Tibial nerve (tissue), 4 donors: ENCODE data around the gene KNL1. TPM values are rescaled to one million over a fixed set of nuclear protein-coding genes. Genes with fewer than 3 reads are reported as not detected.

ENCODE experiments used
- DNase-seq, 2 donors: peaks; one replicate each; pipeline ENCODE4 v3.0.0-alpha.2; 2019; ENCODE audit warnings: low spot score in 2 of 2
- H3K27ac ChIP-seq, 4 donors: fragments of 200-600 bp; sonication (generic) in 3 of 4; one replicate each; pipeline ENCODE4 v1.5.1; 2017 to 2019; ENCODE audit warnings: mild to moderate bottlenecking in 1 of 4
- H3K27me3 ChIP-seq, 2 donors: fragments of 200-600 bp; sonication (generic) in 1 of 2; one replicate each; pipeline versions ENCODE4 v1.5.1 to v1.6.0; 2017 to 2019
- H3K36me3 ChIP-seq, 3 donors: fragments of 200-600 bp; sonication (generic); one replicate each; pipeline ENCODE4 v1.5.1; 2018 to 2019
- H3K4me1 ChIP-seq, 4 donors: fragments of 200-600 bp; sonication (generic) in 3 of 4; one replicate each; pipeline ENCODE4 v1.5.1; 2017 to 2019
- H3K4me3 ChIP-seq, 4 donors: fragments of 200-600 bp; sonication (generic) in 3 of 4; one replicate each; pipeline ENCODE4 v1.5.1; 2017 to 2019; ENCODE audit warnings: mild to moderate bottlenecking in 1 of 4, moderate library complexity in 1 of 4
- H3K9me3 ChIP-seq, 4 donors: fragments of 200-600 bp; sonication (generic) in 3 of 4; one replicate each; pipeline ENCODE4 v1.5.1; 2017 to 2019
- EP300 ChIP-seq, 2 donors: sonication (generic); formaldehyde crosslinking; IDR thresholded peaks; one replicate each; pipeline ENCODE4 v1.6.1; 2017; ENCODE audit warnings: antibody characterized with exemption in 2 of 2, mild to moderate bottlenecking in 1 of 2
- POLR2A ChIP-seq, 2 donors: fragments of 450-650 bp; IDR thresholded peaks; one replicate each; pipeline ENCODE4 v1.6.1; 2017; ENCODE audit warnings: antibody characterized with exemption in 2 of 2, mild to moderate bottlenecking in 2 of 2, moderate library complexity in 2 of 2
- WGBS, 2 donors: methylation state at CpG; one replicate each; pipeline ENCODE4 v1.1.5; 2018; 5-methylcytosine and 5-hydroxymethylcytosine counted together
- total RNA-seq, 4 donors: library from RNA; depleted of rRNA; stranded (reverse); fragments of >200 nt; gene quantifications; one replicate each; pipeline ENCODE4 v1.1.0, GENCODE V29; 2016
- TF ChIP-seq, protein P1 (sequence below), 5 experiments: fragments of 200-600 bp in 3 of 5; fragments of 450-650 bp in 2 of 5; sonication (generic) in 3 of 5; IDR thresholded peaks; one replicate each; pipeline ENCODE4 v1.5.1; 2016 to 2019; ENCODE audit warnings: antibody characterized with exemption in 5 of 5, mild to moderate bottlenecking in 3 of 5, moderate library complexity in 2 of 5

KNL1 gene, protein sequence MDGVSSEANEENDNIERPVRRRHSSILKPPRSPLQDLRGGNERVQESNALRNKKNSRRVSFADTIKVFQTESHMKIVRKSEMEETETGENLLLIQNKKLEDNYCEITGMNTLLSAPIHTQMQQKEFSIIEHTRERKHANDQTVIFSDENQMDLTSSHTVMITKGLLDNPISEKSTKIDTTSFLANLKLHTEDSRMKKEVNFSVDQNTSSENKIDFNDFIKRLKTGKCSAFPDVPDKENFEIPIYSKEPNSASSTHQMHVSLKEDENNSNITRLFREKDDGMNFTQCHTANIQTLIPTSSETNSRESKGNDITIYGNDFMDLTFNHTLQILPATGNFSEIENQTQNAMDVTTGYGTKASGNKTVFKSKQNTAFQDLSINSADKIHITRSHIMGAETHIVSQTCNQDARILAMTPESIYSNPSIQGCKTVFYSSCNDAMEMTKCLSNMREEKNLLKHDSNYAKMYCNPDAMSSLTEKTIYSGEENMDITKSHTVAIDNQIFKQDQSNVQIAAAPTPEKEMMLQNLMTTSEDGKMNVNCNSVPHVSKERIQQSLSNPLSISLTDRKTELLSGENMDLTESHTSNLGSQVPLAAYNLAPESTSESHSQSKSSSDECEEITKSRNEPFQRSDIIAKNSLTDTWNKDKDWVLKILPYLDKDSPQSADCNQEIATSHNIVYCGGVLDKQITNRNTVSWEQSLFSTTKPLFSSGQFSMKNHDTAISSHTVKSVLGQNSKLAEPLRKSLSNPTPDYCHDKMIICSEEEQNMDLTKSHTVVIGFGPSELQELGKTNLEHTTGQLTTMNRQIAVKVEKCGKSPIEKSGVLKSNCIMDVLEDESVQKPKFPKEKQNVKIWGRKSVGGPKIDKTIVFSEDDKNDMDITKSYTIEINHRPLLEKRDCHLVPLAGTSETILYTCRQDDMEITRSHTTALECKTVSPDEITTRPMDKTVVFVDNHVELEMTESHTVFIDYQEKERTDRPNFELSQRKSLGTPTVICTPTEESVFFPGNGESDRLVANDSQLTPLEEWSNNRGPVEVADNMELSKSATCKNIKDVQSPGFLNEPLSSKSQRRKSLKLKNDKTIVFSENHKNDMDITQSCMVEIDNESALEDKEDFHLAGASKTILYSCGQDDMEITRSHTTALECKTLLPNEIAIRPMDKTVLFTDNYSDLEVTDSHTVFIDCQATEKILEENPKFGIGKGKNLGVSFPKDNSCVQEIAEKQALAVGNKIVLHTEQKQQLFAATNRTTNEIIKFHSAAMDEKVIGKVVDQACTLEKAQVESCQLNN (N-terminal part only)
- total RNA-seq: 1 to 10 TPM in 2 of 4 donors, under 1 TPM in 2; under 0.01 to 1.3 (median 0.99) TPM

DNA sequence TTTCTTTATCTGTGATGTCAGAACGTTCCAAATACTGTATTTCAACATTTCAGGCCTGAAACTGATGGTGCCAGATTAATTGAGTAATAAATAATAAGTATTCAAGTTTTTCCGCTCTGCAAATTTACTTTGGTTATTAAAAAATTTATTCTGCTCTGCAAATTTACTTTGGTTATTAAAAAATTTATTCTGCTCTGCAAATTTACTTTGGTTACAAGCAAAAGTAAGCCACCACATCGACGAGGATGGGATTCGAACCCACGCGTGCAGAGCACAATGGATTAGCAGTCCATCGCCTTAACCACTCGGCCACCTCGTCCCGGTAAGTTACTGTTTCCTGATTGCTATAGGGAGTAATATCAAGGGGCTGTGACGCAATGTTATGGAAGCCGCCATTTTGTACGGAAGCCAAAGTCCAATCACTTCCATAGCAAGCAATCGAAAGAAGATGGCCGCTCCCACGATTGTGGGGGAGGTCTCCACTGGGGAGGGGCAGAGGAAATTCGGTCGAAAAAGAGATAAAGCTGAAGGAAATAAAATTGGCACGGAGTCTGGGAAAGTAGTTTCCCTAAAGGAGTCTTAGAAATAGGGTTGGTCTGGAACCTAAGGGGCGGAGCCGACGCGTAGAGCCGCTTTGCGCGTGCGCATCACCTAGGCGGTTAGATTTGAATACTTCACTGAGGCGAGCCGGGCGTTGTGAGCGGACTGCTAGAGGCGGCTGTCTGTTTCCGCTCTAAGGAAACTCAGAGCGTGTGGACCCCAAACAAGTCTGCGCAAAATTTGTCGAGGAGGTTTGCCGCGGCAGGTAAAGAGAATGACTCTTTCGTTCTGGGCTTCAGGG is at the start of gene KNL1:
TSS of gene KNL1 (plus strand) at position 662 of the 841 bp plus-strand sequence. CDS start 8,683 bp downstream, outside the sequence.
- Histone ChIP-seq H3K4me3 (peak within 1 kb of the TSS; percentile 48 to 78 (median 64)), H3K27me3 (no peaks in the 10 kb centered on the region), H3K27ac (peak within 1 kb of the TSS; percentile 92 to 98 (median 94)), H3K36me3 (no peaks in the 10 kb centered on the region), H3K4me1 (peaks cover 0 to 21% (median 8%) of the 10 kb centered on the region in 4 donors), H3K9me3 (no peaks in the 10 kb centered on the region)
- TF ChIP-seq EP300 (IDR thresholded peaks at IDR 0.05): peak; percentile 91
- TF ChIP-seq, protein P1, sequence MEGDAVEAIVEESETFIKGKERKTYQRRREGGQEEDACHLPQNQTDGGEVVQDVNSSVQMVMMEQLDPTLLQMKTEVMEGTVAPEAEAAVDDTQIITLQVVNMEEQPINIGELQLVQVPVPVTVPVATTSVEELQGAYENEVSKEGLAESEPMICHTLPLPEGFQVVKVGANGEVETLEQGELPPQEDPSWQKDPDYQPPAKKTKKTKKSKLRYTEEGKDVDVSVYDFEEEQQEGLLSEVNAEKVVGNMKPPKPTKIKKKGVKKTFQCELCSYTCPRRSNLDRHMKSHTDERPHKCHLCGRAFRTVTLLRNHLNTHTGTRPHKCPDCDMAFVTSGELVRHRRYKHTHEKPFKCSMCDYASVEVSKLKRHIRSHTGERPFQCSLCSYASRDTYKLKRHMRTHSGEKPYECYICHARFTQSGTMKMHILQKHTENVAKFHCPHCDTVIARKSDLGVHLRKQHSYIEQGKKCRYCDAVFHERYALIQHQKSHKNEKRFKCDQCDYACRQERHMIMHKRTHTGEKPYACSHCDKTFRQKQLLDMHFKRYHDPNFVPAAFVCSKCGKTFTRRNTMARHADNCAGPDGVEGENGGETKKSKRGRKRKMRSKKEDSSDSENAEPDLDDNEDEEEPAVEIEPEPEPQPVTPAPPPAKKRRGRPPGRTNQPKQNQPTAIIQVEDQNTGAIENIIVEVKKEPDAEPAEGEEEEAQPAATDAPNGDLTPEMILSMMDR (IDR thresholded peaks at IDR 0.05): no peak
- TF ChIP-seq POLR2A (IDR thresholded peaks at IDR 0.05): no peak
- DNase-seq: peak; percentile 85 to 97
- WGBS, 2 donors: 2 to 3% methylated on average over 41 of the region's 41 CpGs

DNA sequence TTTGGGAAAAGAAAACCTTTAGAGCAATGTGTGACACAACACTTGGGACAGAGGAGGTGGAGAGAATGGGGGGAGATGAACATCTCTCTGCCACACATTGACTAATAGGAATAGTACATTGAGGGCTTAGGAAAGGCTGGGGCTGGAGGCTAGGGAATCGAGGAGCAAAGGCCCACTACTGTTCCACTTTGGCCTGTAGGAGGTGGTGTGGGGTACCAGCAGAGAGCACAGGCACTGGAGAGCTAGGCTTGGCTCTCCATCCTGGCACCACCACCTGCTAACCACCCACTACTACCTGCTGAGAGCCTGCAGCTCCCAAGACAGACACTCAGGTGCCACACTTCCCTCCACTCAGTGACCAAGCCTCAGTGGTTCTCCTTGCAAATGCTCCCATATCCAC is 48.6 kb upstream of the KNL1 start:
- no peak overlapping the region for H3K27ac ChIP-seq
- no peaks in the 10 kb centered on the region for H3K9me3 ChIP-seq
- H3K4me3 ChIP-seq: no peak overlapping the region
- H3K4me1 ChIP-seq: no peaks in the 10 kb centered on the region
- no peak for TF ChIP-seq POLR2A (IDR thresholded peaks at IDR 0.05)
- TF ChIP-seq, protein P1 (IDR thresholded peaks at IDR 0.05): no peak
- no peak for TF ChIP-seq EP300 (IDR thresholded peaks at IDR 0.05)
- WGBS, 2 donors: 39 to 88% methylated on average over 1 of the region's 1 CpG
- no peak for DNase-seq
- peaks cover 0 to 48% (median 0%) of the 10 kb centered on the region in 3 donors for H3K36me3 ChIP-seq
- H3K27me3 ChIP-seq: no peaks in the 10 kb centered on the region

DNA sequence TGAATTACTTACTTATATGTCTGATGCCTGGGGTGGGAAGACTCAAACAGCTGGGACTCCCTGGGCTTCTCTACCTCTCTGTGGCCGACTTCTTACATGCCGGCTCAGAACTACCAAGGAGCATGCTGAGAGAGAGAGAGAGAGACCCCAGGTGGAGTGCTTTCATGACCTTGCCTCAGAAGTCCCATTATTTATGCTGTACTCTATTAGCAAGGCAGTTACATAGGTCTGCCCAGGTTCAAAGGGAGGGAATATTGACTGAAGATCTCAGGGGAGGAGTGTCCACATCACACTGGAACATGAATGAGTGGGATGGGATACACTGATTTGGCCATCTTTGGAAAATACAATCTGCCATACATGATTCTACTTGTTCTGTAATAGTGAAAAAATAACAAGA is 45.4 kb upstream of the KNL1 start:
- H3K27ac ChIP-seq: no peak overlapping the region
- peaks cover 0 to 72% (median 0%) of the 10 kb centered on the region in 3 donors for H3K36me3 ChIP-seq
- TF ChIP-seq, protein P1 (IDR thresholded peaks at IDR 0.05): no peak
- TF ChIP-seq EP300 (IDR thresholded peaks at IDR 0.05) (no peak), POLR2A (IDR thresholded peaks at IDR 0.05) (no peak)
- no peaks in the 10 kb centered on the region for H3K4me1 ChIP-seq
- H3K27me3 ChIP-seq: no peaks in the 10 kb centered on the region
- H3K9me3 ChIP-seq: no peaks in the 10 kb centered on the region
- H3K4me3 ChIP-seq: no peak overlapping the region
- no peak for DNase-seq
- WGBS, 2 donors: 81 to 85% methylated on average over 2 of the region's 2 CpGs

DNA sequence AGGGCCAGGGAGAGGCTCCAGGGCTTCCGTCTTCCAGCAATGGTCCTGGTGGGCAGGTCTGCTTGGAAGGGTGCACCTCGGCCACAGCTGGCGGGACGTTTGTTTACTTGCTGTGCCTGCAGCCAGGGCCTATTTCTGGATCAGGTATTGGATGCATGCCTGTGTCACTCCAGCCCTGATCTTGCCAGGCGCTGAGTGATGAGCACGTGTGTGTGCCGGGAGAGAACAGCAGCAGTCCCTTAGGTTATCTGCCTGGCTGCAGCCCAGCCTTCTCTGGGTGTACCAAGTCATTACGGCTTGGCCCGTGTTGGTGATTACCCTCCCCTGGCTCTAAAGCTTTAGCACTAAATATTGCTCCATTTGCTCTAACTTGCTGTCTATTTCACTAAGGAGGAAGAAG is 44.2 kb upstream of the KNL1 start:
- H3K27ac ChIP-seq: no peak overlapping the region
- no peaks in the 10 kb centered on the region for H3K9me3 ChIP-seq
- WGBS, 2 donors: 75 to 76% methylated on average over 8 to 9 of the region's 9 CpGs
- peaks cover 0 to 85% (median 0%) of the 10 kb centered on the region in 3 donors for H3K36me3 ChIP-seq
- no peaks in the 10 kb centered on the region for H3K27me3 ChIP-seq
- DNase-seq: no peak
- H3K4me3 ChIP-seq: no peak overlapping the region
- no peaks in the 10 kb centered on the region for H3K4me1 ChIP-seq
- TF ChIP-seq, protein P1 (IDR thresholded peaks at IDR 0.05): no peak
- TF ChIP-seq POLR2A (IDR thresholded peaks at IDR 0.05) (no peak), EP300 (IDR thresholded peaks at IDR 0.05) (no peak)
